ENCODE data around the gene AK5. TPM values are rescaled to one million over a fixed set of nuclear protein-coding genes. Genes with fewer than 3 reads are reported as not detected.

AK5 gene
- total and polyA plus RNA-seq, 12 donors: 0.25 to 1.7 (median 0.87) TPM

GRCh38 chr1:77349275-77349674, 67.5 kb downstream of the AK5 start:
- WGBS, 2 donors: 67 to 74% methylated on average over 2 of the region's 2 CpGs

GRCh38 chr1:77350012-77350770, 68.4 kb downstream of the AK5 start:
- H3K4me3 ChIP-seq: no peak overlapping the region
- WGBS, 2 donors: 67 to 73% methylated on average over 6 of the region's 6 CpGs

More at GRCh38 chr1:77349275-77349674, 67.5 kb downstream of the AK5 start:
- no peak overlapping the region for H3K4me3 ChIP-seq
- no peak overlapping the region for H3K27ac ChIP-seq
- H3K36me3 ChIP-seq: no peaks in the 10 kb centered on the region
- no peaks in the 10 kb centered on the region for H3K9me3 ChIP-seq
- intact Hi-C loops (cut with DNase I): no loop called here
- no peak for TF ChIP-seq CTCF (IDR thresholded peaks at IDR 0.05)
- no peak for DNase-seq
- peaks cover 0 to 3% (median 0%) of the 10 kb centered on the region in 7 donors for H3K27me3 ChIP-seq
- no peaks in the 10 kb centered on the region for H3K4me1 ChIP-seq
- no peak for ATAC-seq

GRCh38 chr1:77354536-77354935, 72.7 kb downstream of the AK5 start:
- no peaks in the 10 kb centered on the region for H3K4me1 ChIP-seq
- WGBS, 2 donors: 77 to 81% methylated on average over 1 of the region's 1 CpG
- intact Hi-C loops (cut with DNase I): no loop called here
- H3K9me3 ChIP-seq: no peaks in the 10 kb centered on the region
- H3K27ac ChIP-seq: no peak overlapping the region
- ATAC-seq (no peak), DNase-seq (no peak)
- no peak overlapping the region for H3K4me3 ChIP-seq
- no peaks in the 10 kb centered on the region for H3K36me3 ChIP-seq
- H3K27me3 ChIP-seq: peaks cover 0 to 3% (median 0%) of the 10 kb centered on the region in 7 donors
- no peak for TF ChIP-seq CTCF (IDR thresholded peaks at IDR 0.05)

More at GRCh38 chr1:77350012-77350770, 68.4 kb downstream of the AK5 start:
- ATAC-seq (no peak), DNase-seq (no peak)
- Histone ChIP-seq H3K27ac (no peak overlapping the region), H3K4me1 (no peaks in the 10 kb centered on the region), H3K27me3 (peaks cover 0 to 3% (median 0%) of the 10 kb centered on the region in 7 donors), H3K36me3 (no peaks in the 10 kb centered on the region), H3K9me3 (no peaks in the 10 kb centered on the region)
- intact Hi-C loops (cut with DNase I): no loop called here
- no peak for TF ChIP-seq CTCF (IDR thresholded peaks at IDR 0.05)

- no peak for ATAC-seq
- no peak overlapping the region for H3K4me3 ChIP-seq
- DNase-seq: no peak
- intact Hi-C loops (cut with DNase I): no loop called here
- H3K27ac ChIP-seq: no peak overlapping the region
- WGBS, 2 donors: 84 to 85% methylated on average over 3 of the region's 3 CpGs
- no peaks in the 10 kb centered on the region for H3K36me3 ChIP-seq
- no peak for TF ChIP-seq CTCF (IDR thresholded peaks at IDR 0.05)
- H3K27me3 ChIP-seq: peaks cover 0 to 3% (median 0%) of the 10 kb centered on the region in 7 donors
- no peaks in the 10 kb centered on the region for H3K4me1 ChIP-seq
- no peaks in the 10 kb centered on the region for H3K9me3 ChIP-seq
These were observed 73.2 kb downstream of the AK5 start for GRCh38 chr1:77355010-77355409.
